NCI-H2029 treated with DMSO at 0.1 percent for 48 hours (cell line): ENCODE data around the gene EVPLL.
"Not testable (repeated sequence)": the region's sequence is repeated elsewhere in the genome, so short reads cannot be mapped to it uniquely, and the experiment has no call there.

Experiments used
- DNase-seq: peaks from one replicate; lab custom pipeline; 2025; lab: John Stamatoyannopoulos, UW

Gene EVPLL

DNA sequence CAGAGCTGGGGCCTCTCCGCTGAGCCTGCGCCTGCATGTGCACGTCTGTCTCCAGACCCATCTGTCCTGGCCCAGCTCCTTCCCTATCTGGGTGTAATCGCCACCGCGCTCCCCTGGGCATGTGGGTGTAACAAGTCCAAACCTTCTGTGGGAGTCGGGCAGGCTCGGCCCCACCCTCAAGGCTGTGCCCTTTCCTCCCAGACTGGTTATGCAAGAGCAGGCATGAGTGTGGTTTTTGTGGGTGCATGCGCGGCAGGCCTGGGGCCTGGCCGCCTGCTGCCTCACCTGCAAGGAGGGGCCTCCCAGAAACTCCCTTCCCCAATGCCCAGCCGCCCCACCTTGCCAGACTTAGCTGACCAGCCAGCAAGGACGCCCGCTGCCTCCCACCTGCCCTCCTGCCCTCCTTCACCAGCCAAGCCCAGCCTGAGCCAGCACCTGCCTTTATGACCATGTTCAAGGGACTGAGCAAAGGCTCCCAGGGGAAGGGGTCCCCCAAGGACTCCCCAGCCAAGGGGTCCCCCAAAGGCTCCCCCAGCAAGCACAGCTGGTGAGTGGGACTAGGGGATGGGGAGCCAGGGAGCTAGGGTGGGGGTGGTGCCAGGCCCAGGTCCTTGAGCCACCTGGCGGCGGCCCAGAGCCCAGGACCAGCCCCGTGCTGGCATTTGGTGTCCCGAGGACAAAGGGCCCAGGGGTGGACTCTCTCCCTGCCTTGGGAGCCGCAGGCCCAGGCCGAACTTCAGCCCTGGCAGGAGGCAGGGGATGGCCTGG is at the start of gene EVPLL:
Gene EVPLL (plus strand): TSS at position 342 of the 768 bp plus-strand sequence. CDS start 3,160 bp downstream, outside the sequence.
- no peak for DNase-seq

DNA sequence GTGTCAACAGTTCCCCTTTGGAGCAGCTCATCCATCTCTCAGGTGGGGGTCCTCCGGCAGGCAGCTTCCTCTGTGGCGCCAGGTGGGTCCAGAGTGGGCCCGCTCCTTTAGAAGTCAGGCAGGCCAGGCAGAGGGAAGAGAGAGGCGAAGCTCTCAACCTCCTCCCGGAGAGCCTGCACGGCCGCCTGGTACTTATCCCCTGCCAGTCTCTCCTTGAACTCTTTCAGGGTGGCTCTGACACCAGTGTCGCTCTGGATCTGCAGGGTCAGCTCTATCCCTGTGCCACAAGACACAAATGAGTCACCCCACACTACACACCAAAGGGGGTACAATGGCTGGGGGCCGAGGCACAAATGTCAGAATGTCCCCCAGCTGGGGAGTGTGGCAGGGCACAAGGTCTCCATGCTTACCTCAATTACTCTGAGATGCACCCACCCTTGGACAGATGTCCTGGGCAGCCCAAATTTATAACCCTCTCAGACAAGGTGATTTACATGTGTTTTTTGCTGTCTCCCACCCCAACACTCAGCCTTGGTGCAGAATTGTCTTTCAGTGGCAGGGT is 48.9 kb upstream of the EVPLL start:
- DNase-seq, result no peak

DNA sequence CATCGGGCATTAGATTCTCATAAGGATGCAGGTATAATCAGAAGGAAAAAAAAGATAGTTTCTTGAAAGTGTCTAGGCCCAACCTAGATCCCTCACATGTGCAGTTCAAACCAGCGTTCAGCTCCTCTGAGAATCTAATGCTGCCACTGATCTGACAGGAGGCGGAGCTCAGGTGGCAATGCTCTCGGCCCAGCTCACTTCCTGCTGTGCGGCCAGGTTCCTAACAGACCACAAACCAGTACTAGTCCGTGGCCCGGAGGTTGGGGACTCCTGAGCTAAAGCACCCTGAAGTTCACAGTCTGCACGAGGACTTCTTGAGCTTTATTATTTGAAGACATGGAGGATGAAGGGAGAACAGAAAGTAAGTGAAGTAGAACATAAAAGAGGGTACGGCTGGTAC is 45.7 kb upstream of the EVPLL start:
- DNase-seq, result no peak

- DNase-seq, result no peak
Measured at GRCh38 chr17:18332909-18333489, 44.6 kb upstream of the EVPLL start.

GRCh38 chr17:18338158-18338557 is 39.4 kb upstream of the EVPLL start:
- DNase-seq, result not testable (repeated sequence)

DNA sequence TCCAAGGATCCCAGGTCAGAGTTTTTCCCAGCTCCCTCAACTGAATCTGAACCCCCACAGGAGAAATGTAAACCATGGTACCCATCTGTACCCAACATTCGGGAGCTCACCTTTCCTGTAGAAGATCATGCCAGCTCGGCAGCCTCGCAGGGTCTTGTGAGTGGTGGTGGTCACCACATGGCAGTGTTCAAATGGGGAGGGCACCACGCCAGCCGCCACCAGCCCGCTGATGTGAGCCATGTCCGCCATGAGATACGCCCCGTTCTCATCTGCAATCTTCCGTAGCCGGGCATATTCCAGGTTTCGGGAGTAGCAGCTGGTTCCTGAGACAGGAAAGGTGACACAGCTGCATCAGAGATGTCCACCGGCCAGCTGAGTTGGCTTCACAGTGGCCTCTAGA is 37.6 kb upstream of the EVPLL start:
- no peak for DNase-seq

DNA sequence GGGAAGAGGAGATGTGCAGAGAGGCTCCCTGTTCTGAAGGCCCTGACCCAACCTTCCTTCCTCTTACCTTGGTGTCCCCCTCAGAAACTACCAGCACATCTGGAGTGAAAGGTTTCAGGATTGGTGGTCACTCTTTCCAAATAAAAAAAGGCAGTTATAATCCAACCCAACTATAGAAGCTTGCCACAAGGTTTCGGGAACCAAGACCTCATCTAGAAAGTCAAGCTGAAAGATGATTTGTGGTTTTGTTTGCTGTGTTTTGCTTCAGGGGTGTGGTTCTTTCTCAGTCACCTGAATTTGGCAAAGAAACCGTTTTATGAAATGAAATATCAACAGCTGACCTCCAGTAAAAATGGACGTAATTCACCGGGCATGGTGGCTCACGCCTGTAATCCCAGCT is 33.6 kb upstream of the EVPLL start:
- DNase-seq, result no peak

DNA sequence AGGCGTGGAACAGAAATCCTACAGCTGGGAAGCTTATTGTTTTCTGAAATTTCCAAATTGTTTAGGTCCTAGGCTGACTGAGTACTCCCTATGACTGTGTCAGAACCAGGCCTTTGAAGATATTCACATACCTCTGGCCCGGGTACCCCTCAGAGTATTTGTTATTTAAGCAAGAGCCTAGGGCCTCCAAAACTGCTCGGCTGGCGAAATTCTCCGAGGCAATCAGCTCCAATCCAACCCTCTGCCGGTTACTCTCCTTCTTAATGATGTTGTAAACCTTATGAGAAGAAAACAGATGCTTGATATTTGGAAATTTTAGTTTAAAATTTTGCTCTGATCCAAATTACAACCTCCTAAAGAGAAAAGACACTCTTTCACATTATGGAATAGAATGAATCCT is 24.0 kb upstream of the EVPLL start:
- no peak for DNase-seq

- DNase-seq, result no peak
Measured at GRCh38 chr17:18356624-18357023, 21.0 kb upstream of the EVPLL start.

DNA sequence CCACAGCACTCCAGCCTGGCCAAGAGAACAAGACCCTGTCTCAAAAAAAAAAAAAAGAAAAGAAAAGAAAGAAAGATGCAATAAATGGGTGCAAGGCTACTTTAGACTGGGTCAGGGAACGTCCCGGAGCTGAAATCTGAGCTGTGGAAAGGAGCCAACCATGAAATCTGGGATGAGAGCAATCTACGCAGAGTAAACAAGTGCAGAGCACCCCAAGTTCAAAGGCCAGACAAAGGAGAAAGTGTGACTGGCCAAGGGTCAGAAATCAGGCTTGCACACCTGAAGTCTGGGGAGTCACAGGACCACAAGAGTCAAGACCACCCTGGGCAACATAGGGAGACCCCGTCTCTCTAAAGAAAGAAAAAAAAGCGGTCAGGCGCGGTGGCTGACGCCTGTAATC is 17.1 kb upstream of the EVPLL start:
- DNase-seq, result no peak

GRCh38 chr17:18361837-18362697 is 15.5 kb upstream of the EVPLL start:
- DNase-seq, result no peak

GRCh38 chr17:18362698-18363100 is 14.9 kb upstream of the EVPLL start:
- no peak for DNase-seq

DNA sequence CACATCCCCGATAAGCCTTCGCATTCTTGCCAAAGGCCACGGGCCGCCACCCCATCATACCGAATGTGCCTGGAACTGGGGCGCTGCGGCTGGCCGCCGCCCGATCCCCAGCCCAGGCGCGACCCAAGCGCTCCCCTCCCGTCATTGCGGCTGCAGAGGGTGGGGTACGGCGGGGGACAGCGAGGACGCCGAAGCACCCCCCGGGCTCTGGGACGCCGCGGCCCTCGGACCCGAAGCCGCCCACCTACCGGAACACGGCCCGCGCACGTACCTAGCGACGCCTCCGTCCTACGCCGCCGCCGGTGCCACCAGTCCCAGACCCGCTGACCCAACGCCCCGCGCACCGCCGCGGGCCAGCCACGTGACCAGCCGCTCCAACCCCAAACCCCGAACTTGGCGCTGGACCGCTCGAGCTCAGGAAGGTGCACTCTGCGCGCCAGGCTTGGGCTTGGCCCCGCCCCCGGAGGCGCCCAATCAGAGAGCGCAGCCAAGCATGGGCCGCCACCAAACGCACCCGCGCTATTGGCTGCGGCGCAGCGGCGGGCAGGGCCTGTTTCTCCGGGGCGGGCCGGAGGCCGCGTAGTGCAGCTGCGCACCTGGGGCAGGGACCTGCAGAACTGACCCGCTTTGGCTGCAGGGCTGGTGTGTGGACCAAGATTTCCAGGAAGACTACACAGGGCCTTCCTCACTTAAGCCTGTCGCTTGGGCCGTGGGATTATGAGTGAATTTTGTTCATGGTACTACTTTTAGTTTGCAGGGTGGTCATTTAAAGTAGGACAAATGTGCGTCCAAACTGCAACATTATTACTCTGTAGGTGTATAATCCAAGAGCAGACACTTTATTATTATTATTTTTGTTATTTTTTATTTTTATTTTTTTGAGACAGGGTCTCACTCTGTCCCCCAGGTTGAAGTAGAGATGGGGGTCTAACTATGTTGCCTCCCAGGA is 14.2 kb upstream of the EVPLL start, which contains the start of gene SHMT1:
Gene SHMT1 (minus strand): TSS at position 450 of the 949 bp plus-strand sequence. CDS start 7,569 bp downstream, outside the sequence.
- DNase-seq, result peak; percentile 30

DNA sequence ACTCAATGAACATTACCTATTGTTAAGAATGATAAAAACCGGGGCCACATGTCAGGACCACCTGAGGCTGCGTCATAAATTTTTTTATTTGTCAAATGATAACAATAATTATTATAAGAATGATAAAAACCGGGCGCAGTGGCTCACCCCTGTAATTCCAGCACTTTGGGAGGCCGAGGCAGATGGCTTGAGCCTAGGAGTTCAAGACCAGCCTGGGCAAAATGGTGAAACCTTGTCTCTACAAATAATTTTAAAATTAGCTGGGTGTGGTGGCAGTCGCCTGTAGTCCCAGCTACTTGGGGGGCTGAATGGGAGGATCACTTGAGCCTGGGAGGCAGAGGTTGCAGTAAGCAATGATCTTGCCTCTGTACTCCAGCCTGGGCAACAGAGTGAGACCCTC is 13.4 kb upstream of the EVPLL start:
- no peak for DNase-seq

DNA sequence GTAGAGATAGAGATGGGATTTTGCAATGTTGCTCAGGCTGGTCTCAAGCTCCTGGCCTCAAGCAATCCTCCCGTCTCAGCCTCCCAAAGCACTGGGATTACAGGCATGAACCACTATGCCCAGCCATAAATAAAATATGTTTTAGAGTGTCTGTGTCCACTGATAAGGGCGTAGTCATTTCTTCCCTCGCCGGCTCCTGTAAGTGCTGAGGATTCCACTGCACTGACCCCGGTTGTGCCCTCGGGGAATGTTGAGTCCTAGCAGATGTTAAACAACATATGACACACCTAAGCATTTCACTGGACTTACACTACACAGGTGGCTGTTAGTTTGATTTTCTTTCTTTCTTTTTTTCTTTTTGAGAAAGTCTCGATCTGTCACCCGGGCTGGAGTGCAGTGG is 8.6 kb upstream of the EVPLL start:
- DNase-seq, result no peak

- no peak for DNase-seq
Measured at GRCh38 chr17:18370761-18371160, 6.8 kb upstream of the EVPLL start.

DNA sequence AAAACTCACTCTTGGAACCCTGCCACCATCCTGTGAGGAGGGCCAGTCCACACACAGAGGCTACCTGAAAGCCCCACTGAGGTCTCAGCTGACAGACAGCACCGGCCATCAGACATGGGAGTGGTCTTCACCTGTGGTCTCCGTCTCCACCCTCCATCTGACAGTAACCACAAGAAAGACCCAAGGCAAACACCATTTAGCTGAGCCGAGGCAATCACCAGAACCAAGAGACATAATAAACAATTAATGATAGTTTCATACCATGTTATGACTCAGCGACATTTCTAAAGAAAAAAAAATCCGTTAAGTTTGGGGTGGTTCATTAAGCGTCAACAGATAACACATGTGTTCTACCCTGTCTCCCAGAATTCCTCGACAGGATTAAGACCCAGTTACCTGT is 6.1 kb upstream of the EVPLL start:
- no peak for DNase-seq

GRCh38 chr17:18373181-18373580 is 4.4 kb upstream of the EVPLL start:
- not testable (repeated sequence) for DNase-seq

DNA sequence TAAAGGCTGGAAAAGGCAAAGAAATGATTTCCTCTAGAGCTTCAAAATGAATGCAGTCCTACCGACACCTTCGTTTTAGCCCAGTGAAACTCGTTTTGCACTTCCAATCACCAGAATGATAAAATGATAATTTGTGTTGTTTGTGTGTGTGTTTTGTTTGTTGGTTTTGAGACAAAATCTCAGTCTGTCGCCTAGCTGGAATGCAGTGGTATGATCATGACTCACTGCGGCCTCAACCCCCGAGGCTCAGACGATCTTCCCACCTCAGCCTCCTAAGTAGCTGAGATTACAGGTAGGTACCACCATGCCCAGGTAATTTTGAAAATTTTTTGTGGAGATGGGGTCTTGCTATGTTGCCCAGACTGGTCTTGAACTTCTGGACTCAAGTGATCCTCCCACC is 3.4 kb upstream of the EVPLL start:
- DNase-seq, result no peak

GRCh38 chr17:18378205-18378505 is 577 bp downstream of the EVPLL start:
- DNase-seq, result no peak

- DNase-seq, result not testable (repeated sequence)
Measured at GRCh38 chr17:18378614-18379013, 1.0 kb downstream of the EVPLL start.
